ENCODE results near the gene KIFAP3.
"Not testable (repeated sequence)": the region's sequence is repeated elsewhere in the genome, so short reads cannot be mapped to it uniquely, and the experiment has no call there.

KIFAP3 gene

GRCh38 chr1:170030212-170030611 is 44.3 kb downstream of the KIFAP3 start:
- no peaks in the 10 kb centered on the region for H3K27me3 ChIP-seq (ENCODE audit: control insufficient read depth in 1 of 2, insufficient read depth in 2 of 2, low read length in 2 of 2)
- H3K4me1 ChIP-seq (ENCODE audit: control insufficient read depth in 1 of 2, insufficient read depth in 2 of 2, low read length in 2 of 2), result no peaks in the 10 kb centered on the region
- H3K9ac ChIP-seq (ENCODE audit: low read depth in 1 of 2, low read length in 2 of 2), result no peak overlapping the region
- H3K4me3 ChIP-seq (ENCODE audit: low read depth in 1 of 2, low read length in 2 of 2), result no peak overlapping the region
- peaks cover 0 to 7% of the 10 kb centered on the region in 2 donors for H3K9me3 ChIP-seq (ENCODE audit: control insufficient read depth in 1 of 2, low read length in 2 of 2)
- no peak overlapping the region for H3K27ac ChIP-seq (ENCODE audit: low read depth, low read length)
- H3K36me3 ChIP-seq (ENCODE audit: control insufficient read depth in 1 of 2, insufficient read depth in 2 of 2, low read length in 2 of 2), result peaks cover 0 to 5% of the 10 kb centered on the region in 2 donors

DNA sequence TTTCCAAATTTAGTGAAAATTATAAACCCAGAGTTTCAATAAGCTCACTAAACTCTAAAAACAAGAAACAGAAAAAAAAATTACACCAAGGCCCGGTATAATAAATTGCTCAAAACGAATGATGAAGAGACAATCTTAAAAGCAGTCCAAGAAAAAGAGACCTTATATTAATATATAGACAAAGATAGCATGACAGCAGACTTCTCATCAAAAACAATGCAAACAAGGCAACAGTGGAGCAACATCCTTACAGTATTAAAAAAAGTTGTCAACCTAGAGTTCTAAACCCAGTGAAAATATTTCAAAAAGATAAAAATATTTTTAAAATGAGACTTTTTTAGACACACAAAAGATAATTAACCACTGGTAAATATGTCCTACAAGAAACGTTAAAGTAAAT is 46.7 kb downstream of the KIFAP3 start:
- H3K27ac ChIP-seq (ENCODE audit: low read depth, low read length), result no peak overlapping the region
- H3K27me3 ChIP-seq (ENCODE audit: control insufficient read depth in 1 of 2, insufficient read depth in 2 of 2, low read length in 2 of 2), result no peaks in the 10 kb centered on the region
- peaks cover 0 to 7% of the 10 kb centered on the region in 2 donors for H3K9me3 ChIP-seq (ENCODE audit: control insufficient read depth in 1 of 2, low read length in 2 of 2)
- peaks cover 0 to 5% of the 10 kb centered on the region in 2 donors for H3K36me3 ChIP-seq (ENCODE audit: control insufficient read depth in 1 of 2, insufficient read depth in 2 of 2, low read length in 2 of 2)
- no peak overlapping the region for H3K4me3 ChIP-seq (ENCODE audit: low read depth in 1 of 2, low read length in 2 of 2)
- no peak overlapping the region for H3K9ac ChIP-seq (ENCODE audit: low read depth in 1 of 2, low read length in 2 of 2)
- H3K4me1 ChIP-seq (ENCODE audit: control insufficient read depth in 1 of 2, insufficient read depth in 2 of 2, low read length in 2 of 2), result no peaks in the 10 kb centered on the region

GRCh38 chr1:170020859-170021258 is 53.6 kb downstream of the KIFAP3 start:
- Histone ChIP-seq H3K4me1 (ENCODE audit: control insufficient read depth in 1 of 2, insufficient read depth in 2 of 2, low read length in 2 of 2) (no peaks in the 10 kb centered on the region), H3K9me3 (ENCODE audit: control insufficient read depth in 1 of 2, low read length in 2 of 2) (no peaks in the 10 kb centered on the region), H3K36me3 (ENCODE audit: control insufficient read depth in 1 of 2, insufficient read depth in 2 of 2, low read length in 2 of 2) (peaks cover 0 to 4% of the 10 kb centered on the region in 2 donors), H3K4me3 (ENCODE audit: low read depth in 1 of 2, low read length in 2 of 2) (no peak overlapping the region), H3K27ac (ENCODE audit: low read depth, low read length) (no peak overlapping the region), H3K9ac (ENCODE audit: low read depth in 1 of 2, low read length in 2 of 2) (no peak overlapping the region), H3K27me3 (ENCODE audit: control insufficient read depth in 1 of 2, insufficient read depth in 2 of 2, low read length in 2 of 2) (no peaks in the 10 kb centered on the region)

- no peak overlapping the region for H3K4me3 ChIP-seq (ENCODE audit: low read depth in 1 of 2, low read length in 2 of 2)
- no peaks in the 10 kb centered on the region for H3K4me1 ChIP-seq (ENCODE audit: control insufficient read depth in 1 of 2, insufficient read depth in 2 of 2, low read length in 2 of 2)
- peaks cover 0 to 10% of the 10 kb centered on the region in 2 donors for H3K36me3 ChIP-seq (ENCODE audit: control insufficient read depth in 1 of 2, insufficient read depth in 2 of 2, low read length in 2 of 2)
- H3K9me3 ChIP-seq (ENCODE audit: control insufficient read depth in 1 of 2, low read length in 2 of 2), result no peaks in the 10 kb centered on the region
- H3K27me3 ChIP-seq (ENCODE audit: control insufficient read depth in 1 of 2, insufficient read depth in 2 of 2, low read length in 2 of 2), result no peaks in the 10 kb centered on the region
- H3K9ac ChIP-seq (ENCODE audit: low read depth in 1 of 2, low read length in 2 of 2), result no peak overlapping the region
- no peak overlapping the region for H3K27ac ChIP-seq (ENCODE audit: low read depth, low read length)
Observed at GRCh38 chr1:170017478-170017877, 57.0 kb downstream of the KIFAP3 start.

DNA sequence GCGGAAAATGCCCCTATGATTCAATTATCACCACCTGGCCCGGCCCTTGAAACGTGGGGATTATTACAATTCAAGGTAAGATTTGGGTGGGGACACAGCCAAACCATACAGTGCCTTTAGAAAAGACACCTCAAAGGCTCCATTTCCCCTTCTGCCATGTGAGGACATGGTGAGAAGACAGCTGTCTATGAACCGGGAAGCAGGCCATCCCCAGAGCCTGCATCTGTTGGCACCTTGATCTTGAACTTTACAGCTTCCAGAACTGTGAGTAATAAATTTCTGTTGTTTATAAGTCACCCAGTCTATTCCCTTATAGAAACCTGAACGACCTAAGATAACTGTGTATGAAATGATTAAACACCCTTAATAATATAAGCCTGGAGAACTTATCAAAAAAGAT is 61.6 kb downstream of the KIFAP3 start:
- Histone ChIP-seq H3K4me3 (ENCODE audit: low read depth in 1 of 2, low read length in 2 of 2) (no peak overlapping the region), H3K4me1 (ENCODE audit: control insufficient read depth in 1 of 2, insufficient read depth in 2 of 2, low read length in 2 of 2) (no peaks in the 10 kb centered on the region), H3K36me3 (ENCODE audit: control insufficient read depth in 1 of 2, insufficient read depth in 2 of 2, low read length in 2 of 2) (peaks cover 0 to 10% of the 10 kb centered on the region in 2 donors), H3K27ac (ENCODE audit: low read depth, low read length) (no peak overlapping the region), H3K27me3 (ENCODE audit: control insufficient read depth in 1 of 2, insufficient read depth in 2 of 2, low read length in 2 of 2) (no peaks in the 10 kb centered on the region), H3K9me3 (ENCODE audit: control insufficient read depth in 1 of 2, low read length in 2 of 2) (no peaks in the 10 kb centered on the region), H3K9ac (ENCODE audit: low read depth in 1 of 2, low read length in 2 of 2) (no peak overlapping the region)

GRCh38 chr1:170010443-170010842 is 64.1 kb downstream of the KIFAP3 start:
- Histone ChIP-seq H3K27ac (ENCODE audit: low read depth, low read length) (no peak overlapping the region), H3K9ac (ENCODE audit: low read depth in 1 of 2, low read length in 2 of 2) (no peak overlapping the region), H3K27me3 (ENCODE audit: control insufficient read depth in 1 of 2, insufficient read depth in 2 of 2, low read length in 2 of 2) (no peaks in the 10 kb centered on the region), H3K9me3 (ENCODE audit: control insufficient read depth in 1 of 2, low read length in 2 of 2) (no peaks in the 10 kb centered on the region), H3K4me1 (ENCODE audit: control insufficient read depth in 1 of 2, insufficient read depth in 2 of 2, low read length in 2 of 2) (no peaks in the 10 kb centered on the region), H3K4me3 (ENCODE audit: low read depth in 1 of 2, low read length in 2 of 2) (no peak overlapping the region), H3K36me3 (ENCODE audit: control insufficient read depth in 1 of 2, insufficient read depth in 2 of 2, low read length in 2 of 2) (peaks cover 0 to 1% of the 10 kb centered on the region in 2 donors)

DNA sequence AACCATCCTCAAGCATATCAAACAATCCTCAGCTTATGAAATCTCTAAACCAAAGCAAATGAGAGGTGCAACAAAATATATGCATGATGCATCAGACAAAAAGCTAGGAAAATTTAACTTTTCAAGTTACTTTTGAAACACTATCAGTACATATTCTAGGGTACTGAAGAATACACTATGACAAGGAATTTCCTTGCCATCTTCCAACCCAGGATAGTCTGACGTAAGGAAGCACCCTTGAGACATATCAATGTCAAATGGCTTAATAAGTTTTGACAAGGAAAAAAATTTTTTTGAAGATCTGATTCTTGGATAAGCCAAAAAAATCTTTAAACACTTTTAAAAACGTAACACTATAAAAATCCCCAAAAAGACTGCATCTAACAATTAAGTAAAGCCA is 64.9 kb downstream of the KIFAP3 start:
- Histone ChIP-seq H3K4me1 (ENCODE audit: control insufficient read depth in 1 of 2, insufficient read depth in 2 of 2, low read length in 2 of 2) (no peaks in the 10 kb centered on the region), H3K9ac (ENCODE audit: low read depth in 1 of 2, low read length in 2 of 2) (no peak overlapping the region), H3K27me3 (ENCODE audit: control insufficient read depth in 1 of 2, insufficient read depth in 2 of 2, low read length in 2 of 2) (no peaks in the 10 kb centered on the region), H3K36me3 (ENCODE audit: control insufficient read depth in 1 of 2, insufficient read depth in 2 of 2, low read length in 2 of 2) (no peaks in the 10 kb centered on the region), H3K4me3 (ENCODE audit: low read depth in 1 of 2, low read length in 2 of 2) (no peak overlapping the region), H3K9me3 (ENCODE audit: control insufficient read depth in 1 of 2, low read length in 2 of 2) (no peaks in the 10 kb centered on the region), H3K27ac (ENCODE audit: low read depth, low read length) (no peak overlapping the region)

GRCh38 chr1:170008745-170009144 is 65.8 kb downstream of the KIFAP3 start:
- not testable (repeated sequence) for H3K27ac ChIP-seq (ENCODE audit: low read depth, low read length); H3K9me3 ChIP-seq (ENCODE audit: control insufficient read depth in 1 of 2, low read length in 2 of 2); H3K27me3 ChIP-seq (ENCODE audit: control insufficient read depth in 1 of 2, insufficient read depth in 2 of 2, low read length in 2 of 2); H3K36me3 ChIP-seq (ENCODE audit: control insufficient read depth in 1 of 2, insufficient read depth in 2 of 2, low read length in 2 of 2); H3K9ac ChIP-seq (ENCODE audit: low read depth in 1 of 2, low read length in 2 of 2); H3K4me3 ChIP-seq (ENCODE audit: low read depth in 1 of 2, low read length in 2 of 2); H3K4me1 ChIP-seq (ENCODE audit: control insufficient read depth in 1 of 2, insufficient read depth in 2 of 2, low read length in 2 of 2)

- H3K9ac ChIP-seq (ENCODE audit: low read depth in 1 of 2, low read length in 2 of 2); H3K4me3 ChIP-seq (ENCODE audit: low read depth in 1 of 2, low read length in 2 of 2); H3K27ac ChIP-seq (ENCODE audit: low read depth, low read length); H3K9me3 ChIP-seq (ENCODE audit: control insufficient read depth in 1 of 2, low read length in 2 of 2); H3K36me3 ChIP-seq (ENCODE audit: control insufficient read depth in 1 of 2, insufficient read depth in 2 of 2, low read length in 2 of 2); H3K27me3 ChIP-seq (ENCODE audit: control insufficient read depth in 1 of 2, insufficient read depth in 2 of 2, low read length in 2 of 2): not testable (repeated sequence)
- H3K4me1 ChIP-seq (ENCODE audit: control insufficient read depth in 1 of 2, insufficient read depth in 2 of 2, low read length in 2 of 2), result peaks cover 3 to 23% of the 10 kb centered on the region in 2 donors
Observed at GRCh38 chr1:170003270-170003835, 71.1 kb downstream of the KIFAP3 start.

DNA sequence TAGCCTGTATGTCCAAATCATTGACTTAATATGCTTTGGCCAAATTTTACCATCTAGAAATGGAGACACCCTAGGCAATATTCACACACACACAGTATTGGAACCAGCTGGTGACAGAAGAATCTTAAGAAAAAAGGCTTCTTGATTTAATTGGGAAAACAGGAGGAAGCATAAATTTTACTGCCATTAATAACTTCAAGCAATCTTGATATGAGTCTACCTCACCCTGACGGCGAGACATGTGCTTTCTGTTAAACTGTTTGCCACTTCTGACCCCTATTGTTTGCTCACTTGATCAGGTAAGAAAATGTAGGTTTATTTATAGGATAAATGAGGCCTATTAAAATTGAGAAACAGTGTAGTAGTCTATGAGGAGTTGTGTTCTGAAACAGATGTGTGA is 73.2 kb downstream of the KIFAP3 start:
- H3K36me3 ChIP-seq (ENCODE audit: control insufficient read depth in 1 of 2, insufficient read depth in 2 of 2, low read length in 2 of 2), result no peaks in the 10 kb centered on the region
- no peak overlapping the region for H3K27ac ChIP-seq (ENCODE audit: low read depth, low read length)
- H3K9ac ChIP-seq (ENCODE audit: low read depth in 1 of 2, low read length in 2 of 2), result no peak overlapping the region
- no peaks in the 10 kb centered on the region for H3K9me3 ChIP-seq (ENCODE audit: control insufficient read depth in 1 of 2, low read length in 2 of 2)
- H3K4me1 ChIP-seq (ENCODE audit: control insufficient read depth in 1 of 2, insufficient read depth in 2 of 2, low read length in 2 of 2), result peaks cover 10 to 30% of the 10 kb centered on the region in 2 donors
- H3K27me3 ChIP-seq (ENCODE audit: control insufficient read depth in 1 of 2, insufficient read depth in 2 of 2, low read length in 2 of 2), result no peaks in the 10 kb centered on the region
- no peak overlapping the region for H3K4me3 ChIP-seq (ENCODE audit: low read depth in 1 of 2, low read length in 2 of 2)

DNA sequence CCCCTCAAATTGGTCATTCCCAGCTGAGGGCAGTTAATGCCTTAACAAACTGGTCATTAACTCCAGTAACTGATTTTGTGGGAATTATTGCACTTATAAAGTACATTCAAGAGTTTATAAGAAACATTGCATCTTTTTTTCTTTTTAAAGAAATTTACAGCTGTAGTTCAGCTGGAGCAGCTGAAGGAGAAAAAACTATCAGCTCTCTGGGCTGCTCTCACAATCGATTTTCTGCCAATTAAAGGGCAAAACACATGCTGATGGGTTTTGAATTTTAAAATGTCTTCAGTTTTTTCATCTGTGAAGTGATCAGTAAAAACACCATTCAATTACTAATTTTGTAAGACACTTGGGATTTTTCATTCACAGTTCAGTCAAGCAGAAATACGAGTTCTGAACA is 74.7 kb downstream of the KIFAP3 start:
- no peak overlapping the region for H3K27ac ChIP-seq (ENCODE audit: low read depth, low read length)

More for the DNA sequence above, 74.7 kb downstream of the KIFAP3 start:
- H3K4me1 ChIP-seq (ENCODE audit: control insufficient read depth in 1 of 2, insufficient read depth in 2 of 2, low read length in 2 of 2), result peaks cover 10 to 33% of the 10 kb centered on the region in 2 donors
- no peak overlapping the region for H3K9ac ChIP-seq (ENCODE audit: low read depth in 1 of 2, low read length in 2 of 2)
- no peak overlapping the region for H3K4me3 ChIP-seq (ENCODE audit: low read depth in 1 of 2, low read length in 2 of 2)
- no peaks in the 10 kb centered on the region for H3K27me3 ChIP-seq (ENCODE audit: control insufficient read depth in 1 of 2, insufficient read depth in 2 of 2, low read length in 2 of 2)
- H3K9me3 ChIP-seq (ENCODE audit: control insufficient read depth in 1 of 2, low read length in 2 of 2), result no peaks in the 10 kb centered on the region
- no peaks in the 10 kb centered on the region for H3K36me3 ChIP-seq (ENCODE audit: control insufficient read depth in 1 of 2, insufficient read depth in 2 of 2, low read length in 2 of 2)
